Effector CD8-positive, alpha-beta T cell (primary cell): Measurements from ENCODE around the gene SMTN.
A peak's percentile ranks its signal among the peaks of the same experiment; 100 is the strongest.
"Not testable (repeated sequence)": the region's sequence is repeated elsewhere in the genome, so short reads cannot be mapped to it uniquely, and the experiment has no call there.

Source experiments
- DNase-seq: peaks from one replicate; lab custom pipeline; 2025; lab: John Stamatoyannopoulos, UW

Gene SMTN

GRCh38 chr22:31073125-31073524, 8.0 kb upstream of the SMTN start:
- DNase-seq: not testable (repeated sequence)

DNA sequence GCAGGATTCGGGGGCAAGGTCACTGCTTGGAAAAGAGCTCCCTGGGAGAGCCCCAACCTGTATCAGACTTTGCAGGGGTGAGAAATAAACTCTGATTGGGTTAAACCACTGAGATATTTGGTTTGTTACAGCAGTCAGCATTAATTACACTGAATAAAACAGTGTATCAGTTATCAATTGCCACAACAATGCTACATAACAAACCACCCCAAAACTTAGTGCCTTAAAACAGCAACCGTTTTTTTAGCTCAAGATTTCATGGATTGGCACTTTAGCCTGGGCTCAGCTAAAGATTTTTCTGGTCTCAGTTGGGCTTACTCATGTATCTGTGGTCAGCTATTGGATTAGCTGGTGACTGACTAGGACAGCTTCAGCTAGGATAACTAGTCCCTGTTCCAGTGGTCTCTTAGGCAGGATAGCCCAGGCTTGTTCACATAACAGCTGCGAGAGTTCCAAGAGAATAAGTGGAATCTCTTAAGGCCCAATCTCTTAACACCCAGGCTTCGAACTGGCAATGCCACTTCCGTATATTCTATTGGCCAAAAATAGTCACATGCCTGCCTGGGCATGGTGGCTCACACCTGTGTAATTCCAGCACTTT, 7.5 kb upstream of the SMTN start:
- DNase-seq: not testable (repeated sequence)

GRCh38 chr22:31075961-31076360, 5.2 kb upstream of the SMTN start:
- no peak for DNase-seq

GRCh38 chr22:31077681-31078080, 3.4 kb upstream of the SMTN start:
- no peak for DNase-seq

GRCh38 chr22:31078389-31078788, 2.7 kb upstream of the SMTN start:
- not testable (repeated sequence) for DNase-seq

DNA sequence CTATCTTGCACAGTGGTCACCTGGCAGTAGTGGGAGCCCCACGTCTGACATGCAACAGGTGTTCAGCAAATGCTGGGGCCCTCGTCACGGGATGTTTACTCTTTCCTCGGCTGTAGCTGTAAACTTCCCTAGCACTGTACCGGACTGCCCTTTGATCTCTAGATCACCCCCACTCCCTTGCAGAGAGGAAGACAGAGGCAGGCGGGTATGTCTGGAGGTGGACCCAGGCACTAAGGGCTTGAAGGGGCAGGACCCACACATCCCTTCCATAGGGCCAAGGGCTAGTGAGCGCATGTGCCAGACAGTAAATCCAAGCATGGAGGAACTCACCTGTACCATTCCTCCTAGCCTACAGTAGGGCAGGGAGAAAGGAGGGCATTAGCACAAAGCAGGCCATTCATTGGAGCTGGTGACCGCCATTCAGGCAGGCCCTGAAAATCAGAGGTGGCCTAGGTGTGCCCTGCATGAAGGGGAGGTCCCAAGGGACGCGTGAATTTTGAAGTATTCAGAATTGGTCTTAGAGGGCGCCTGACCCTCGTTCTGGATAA, 1.9 kb upstream of the SMTN start:
- DNase-seq: no peak

DNA sequence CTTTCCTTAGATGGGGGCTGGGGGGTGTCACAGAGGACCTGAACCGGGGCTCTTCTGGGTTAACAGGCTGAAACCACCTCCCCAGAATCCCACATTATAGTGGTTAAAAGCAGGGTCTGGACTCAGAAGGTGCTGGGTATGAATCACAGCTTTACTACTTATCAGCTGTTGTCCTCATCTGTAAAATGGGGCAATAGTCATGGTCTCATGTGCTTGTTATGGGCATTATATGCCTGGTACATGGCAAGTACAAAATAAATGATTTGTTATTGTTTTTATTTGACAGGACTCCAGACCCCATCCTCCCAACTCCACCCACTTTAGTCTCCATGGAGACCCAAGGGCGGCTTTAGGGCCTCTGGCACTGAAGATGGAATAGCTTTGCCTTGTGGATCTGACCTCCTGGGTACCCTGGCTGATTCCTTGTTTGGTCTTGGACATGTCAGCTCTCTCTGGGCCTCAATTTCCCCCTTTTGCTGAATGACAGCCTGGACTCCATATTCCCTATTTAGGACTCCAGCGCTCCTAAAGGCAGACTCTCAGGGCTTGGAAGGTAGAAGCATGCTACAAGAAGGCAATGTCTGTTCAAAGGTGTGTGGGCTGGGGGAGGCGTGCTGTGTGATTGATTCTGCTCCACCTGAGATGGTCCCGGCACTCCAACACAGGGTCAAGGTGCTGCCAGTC, 812 bp upstream of the SMTN start:
- DNase-seq: no peak

GRCh38 chr22:31081963-31082605, 966 bp downstream of the SMTN start:
- DNase-seq: no peak

GRCh38 chr22:31082606-31083376, 1.7 kb downstream of the SMTN start:
- peak; percentile 46 for DNase-seq

DNA sequence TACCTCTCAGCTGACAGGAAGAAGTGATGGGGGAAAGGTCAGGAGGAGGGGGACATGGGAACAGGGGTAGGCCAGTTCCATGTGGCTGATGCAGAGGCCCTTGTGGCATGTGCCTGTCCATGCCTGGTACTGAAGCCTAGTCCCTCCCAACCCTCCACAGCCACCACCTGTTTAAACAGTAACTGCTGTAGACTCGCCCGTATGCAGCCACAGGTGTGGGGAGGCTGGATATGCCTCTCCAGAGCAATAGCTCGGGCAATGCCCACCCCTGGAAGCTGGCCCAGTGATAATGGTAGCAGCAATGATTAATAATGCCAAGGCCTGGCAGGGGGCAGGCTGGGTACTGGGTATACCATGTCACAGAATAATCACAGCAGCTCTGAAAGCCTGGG, 2.3 kb downstream of the SMTN start:
- no peak for DNase-seq

DNA sequence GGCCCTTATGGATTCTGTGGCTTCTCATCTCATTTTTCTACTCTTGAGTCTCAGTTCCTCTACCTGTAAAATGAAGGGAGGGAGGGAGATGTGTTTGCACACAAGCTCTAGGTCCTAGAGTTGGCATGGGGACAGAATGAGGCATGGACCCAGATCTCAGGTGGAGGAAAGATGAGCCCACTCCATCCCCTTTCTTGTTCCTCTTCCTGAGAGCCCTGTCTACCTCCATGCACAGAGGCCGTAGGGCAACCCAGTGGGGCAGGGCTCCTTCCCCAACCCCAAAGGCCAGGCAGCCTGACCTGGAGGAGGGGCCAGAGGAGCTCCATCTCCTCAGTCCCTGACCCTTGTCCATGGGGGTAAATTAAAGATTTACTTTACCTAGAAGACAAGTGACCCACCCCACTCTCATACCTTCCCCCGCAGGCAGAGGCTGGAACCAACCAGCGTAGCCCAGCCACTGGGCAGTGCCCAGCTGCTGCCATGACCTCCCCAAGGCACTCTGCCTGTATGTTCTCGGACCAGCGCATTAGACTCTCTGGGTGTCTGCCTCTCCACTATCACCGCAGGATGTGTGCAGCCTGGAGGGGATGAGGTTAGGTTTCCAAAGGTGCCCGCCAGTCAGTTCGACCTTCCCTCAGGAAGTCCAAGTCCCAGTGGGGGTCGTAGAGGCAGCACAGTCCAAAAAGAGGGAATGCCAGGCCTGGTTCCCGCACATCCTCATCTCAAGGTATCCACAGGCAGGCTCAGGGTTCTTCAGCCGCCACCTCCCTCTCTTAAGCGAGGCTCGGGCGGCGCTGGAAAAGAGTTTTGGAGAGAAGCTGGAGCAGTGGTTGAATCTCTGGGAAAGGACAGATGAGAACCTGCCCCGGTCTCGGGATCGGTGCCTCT, 3.0 kb downstream of the SMTN start:
- no peak for DNase-seq

GRCh38 chr22:31084811-31085492, 3.8 kb downstream of the SMTN start:
- peak; percentile 79 for DNase-seq

GRCh38 chr22:31085493-31085824, 4.3 kb downstream of the SMTN start:
- no peak for DNase-seq

DNA sequence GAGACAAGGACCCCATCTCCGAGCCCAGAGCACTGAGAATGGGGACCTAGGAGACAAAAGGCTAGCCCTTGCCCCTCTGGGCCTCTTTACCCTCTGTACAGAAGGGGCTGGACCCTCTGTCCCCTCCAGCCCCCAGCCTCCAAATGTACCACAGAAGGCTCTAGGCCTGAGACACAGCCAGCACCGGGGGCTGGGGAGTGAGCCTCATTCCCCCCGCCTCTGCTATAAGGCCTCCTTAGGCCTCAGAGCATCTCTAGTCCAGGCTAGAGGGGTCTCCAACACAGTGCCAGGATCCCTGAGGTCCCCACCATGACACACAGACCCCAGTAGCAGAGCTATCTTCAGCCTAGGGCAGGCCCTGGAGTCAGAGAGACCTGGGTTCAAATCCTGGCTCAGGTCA, 4.8 kb downstream of the SMTN start:
- DNase-seq: no peak

DNA sequence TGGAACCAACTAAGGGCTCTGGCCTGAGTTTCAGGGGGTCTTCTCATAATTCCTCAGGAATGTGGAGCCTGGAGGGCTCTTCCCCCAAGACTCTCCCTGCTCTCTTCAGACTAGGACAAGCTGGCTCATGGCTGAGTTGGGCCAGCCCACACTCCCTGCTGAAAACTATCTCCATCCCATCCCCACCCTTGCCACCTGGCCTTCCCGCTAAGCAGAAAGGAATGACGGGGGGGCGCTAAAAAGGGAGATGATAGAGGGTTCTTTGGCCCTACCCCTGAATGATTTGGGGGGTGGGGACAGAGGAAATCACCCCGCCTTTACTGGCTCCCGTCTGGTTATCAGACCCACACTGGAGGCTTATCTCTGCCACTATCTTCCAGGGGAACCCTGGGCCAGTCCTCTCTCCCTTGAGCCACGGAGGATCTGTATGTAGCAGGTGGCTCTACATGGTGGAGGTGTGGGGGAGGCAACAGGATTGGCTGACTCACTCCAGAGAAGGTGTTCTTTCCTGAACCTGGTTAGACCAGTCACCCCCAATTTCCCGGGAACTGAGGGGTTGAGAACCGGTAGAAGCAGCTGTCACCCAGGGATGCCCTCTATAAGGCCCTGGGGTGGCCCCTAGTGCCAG, 5.7 kb downstream of the SMTN start:
- DNase-seq: no peak

DNA sequence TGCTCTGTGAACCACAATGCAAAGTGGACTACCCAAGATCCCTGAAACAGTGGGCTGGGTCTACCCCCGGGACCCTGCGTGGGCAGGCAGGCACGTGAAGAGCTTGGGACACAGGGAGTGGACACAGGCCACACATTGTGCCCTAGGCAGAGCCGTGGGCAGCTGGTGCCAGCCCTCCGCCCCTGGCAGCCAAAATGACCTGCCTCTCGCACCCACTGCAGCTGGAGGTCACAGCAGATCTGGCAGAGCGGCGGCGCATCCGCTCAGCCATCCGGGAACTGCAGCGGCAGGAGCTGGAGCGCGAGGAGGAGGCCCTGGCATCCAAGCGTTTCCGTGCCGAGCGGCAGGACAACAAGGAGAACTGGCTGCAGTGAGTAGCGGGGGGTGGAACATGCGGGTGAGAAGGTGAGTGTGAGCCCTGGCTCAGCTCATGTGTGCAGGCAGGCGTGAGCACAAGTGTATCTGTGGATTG, 6.7 kb downstream of the SMTN start:
- no peak for DNase-seq

- DNase-seq: no peak
Measured at GRCh38 chr22:31088233-31088986, 7.3 kb downstream of the SMTN start.

- no peak for DNase-seq
Measured at GRCh38 chr22:31089160-31090100, 8.3 kb downstream of the SMTN start.
